Amniotic stem cell (primary cell): Measurements from ENCODE around the gene AKR1C1.
"Not testable (repeated sequence)": the region's sequence is repeated elsewhere in the genome, so short reads cannot be mapped to it uniquely, and the experiment has no call there.

ENCODE experiments used
- DNase-seq: peaks from one replicate; lab custom pipeline; 2025; lab: John Stamatoyannopoulos, UW

Gene AKR1C1

GRCh38 chr10:4962876-4963814, at the start of gene AKR1C1:
Gene AKR1C1 (plus strand): TSS chr10:4963415. CDS start chr10:4963445, 30 bp downstream.
- not testable (repeated sequence) for DNase-seq

DNA sequence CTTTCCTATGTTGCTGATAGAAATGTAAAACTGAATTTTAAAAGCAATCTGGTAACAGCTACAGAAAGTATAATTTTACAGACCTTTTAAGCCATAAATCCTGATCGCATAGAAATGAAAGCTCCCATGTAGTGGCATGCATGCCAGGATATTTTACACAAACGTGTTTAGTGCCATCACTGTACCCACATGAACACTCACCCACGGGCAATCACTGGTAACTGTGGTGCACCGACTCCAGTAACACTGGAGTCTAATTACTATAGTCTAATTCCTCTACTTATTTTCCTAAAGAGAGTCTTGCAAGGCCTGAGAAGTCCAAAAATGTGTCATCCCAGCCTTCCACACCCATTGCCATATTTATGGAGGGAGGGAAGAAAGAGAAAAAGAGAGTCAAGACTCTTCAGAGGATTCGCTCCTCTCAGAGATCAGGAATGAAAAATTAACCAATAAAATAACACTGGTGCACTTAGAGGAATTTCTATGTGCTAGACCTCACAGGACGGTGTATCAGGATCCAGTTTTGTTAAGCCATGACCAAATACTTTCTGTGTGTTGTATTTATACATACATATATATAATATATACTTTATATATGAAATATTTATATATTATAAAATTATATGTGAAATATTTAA, 48.9 kb upstream of the AKR1C1 start:
- no peak for DNase-seq

- no peak for DNase-seq
These were observed 47.0 kb upstream of the AKR1C1 start for GRCh38 chr10:4916086-4916716.

DNA sequence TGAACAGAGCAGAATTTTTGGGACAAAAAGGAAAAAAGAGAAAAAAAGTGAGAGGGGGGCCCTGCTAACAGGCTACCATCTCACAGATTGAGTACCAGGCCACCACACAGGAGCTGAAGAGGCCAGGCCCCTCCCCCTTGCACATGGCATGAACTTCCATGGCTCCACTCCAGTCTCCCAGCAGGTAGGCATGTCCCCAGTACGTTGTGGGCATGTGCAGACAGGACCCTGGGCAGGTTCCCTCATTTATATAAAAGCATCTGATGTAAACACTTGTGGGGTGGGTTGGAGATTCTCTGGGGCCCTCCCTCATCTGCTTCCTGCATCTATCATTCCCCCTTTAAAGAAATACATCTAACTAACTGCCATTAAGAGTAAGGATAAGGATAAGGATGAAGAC, 45.0 kb upstream of the AKR1C1 start:
- no peak for DNase-seq

DNA sequence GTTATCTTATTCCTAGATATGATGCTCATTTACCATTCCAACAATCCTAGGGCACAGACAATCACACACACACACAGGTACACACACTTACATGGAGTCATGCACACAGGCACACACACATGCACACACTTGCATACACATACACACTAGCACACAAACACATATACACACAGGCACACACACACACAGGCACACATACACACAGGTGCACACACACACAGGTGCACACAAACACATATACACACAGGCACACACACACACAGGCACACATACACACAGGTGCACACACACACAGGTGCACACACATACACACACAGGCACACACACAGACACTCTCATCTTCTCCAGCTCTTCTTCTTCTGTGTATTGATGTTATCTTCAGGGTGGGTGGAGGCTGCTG, 38.7 kb upstream of the AKR1C1 start:
- DNase-seq = not testable (repeated sequence)

DNA sequence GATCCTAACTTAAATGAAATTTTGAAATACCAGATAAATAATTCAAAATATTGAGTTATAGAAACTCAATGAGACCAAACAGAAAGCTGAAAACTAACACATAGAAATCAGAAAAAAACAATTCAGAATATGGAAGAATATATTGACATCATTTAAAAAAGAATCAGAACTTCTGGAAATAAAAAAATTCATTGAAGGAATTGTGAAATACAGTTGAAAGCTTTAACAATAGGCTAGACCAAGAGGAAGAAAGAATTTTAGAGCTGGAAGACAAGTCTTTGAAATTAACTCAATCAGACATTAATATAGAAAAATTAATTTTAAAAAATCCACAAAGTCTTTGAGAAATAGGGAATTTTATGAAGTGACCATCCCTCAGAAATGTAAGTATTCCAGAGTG, 36.8 kb upstream of the AKR1C1 start:
- no peak for DNase-seq

- DNase-seq = no peak
These were observed 31.6 kb upstream of the AKR1C1 start for GRCh38 chr10:4931587-4931986.

- no peak for DNase-seq
These were observed 28.7 kb upstream of the AKR1C1 start for GRCh38 chr10:4934391-4934987.

- DNase-seq = no peak
These were observed 25.9 kb upstream of the AKR1C1 start for GRCh38 chr10:4937346-4937745.

DNA sequence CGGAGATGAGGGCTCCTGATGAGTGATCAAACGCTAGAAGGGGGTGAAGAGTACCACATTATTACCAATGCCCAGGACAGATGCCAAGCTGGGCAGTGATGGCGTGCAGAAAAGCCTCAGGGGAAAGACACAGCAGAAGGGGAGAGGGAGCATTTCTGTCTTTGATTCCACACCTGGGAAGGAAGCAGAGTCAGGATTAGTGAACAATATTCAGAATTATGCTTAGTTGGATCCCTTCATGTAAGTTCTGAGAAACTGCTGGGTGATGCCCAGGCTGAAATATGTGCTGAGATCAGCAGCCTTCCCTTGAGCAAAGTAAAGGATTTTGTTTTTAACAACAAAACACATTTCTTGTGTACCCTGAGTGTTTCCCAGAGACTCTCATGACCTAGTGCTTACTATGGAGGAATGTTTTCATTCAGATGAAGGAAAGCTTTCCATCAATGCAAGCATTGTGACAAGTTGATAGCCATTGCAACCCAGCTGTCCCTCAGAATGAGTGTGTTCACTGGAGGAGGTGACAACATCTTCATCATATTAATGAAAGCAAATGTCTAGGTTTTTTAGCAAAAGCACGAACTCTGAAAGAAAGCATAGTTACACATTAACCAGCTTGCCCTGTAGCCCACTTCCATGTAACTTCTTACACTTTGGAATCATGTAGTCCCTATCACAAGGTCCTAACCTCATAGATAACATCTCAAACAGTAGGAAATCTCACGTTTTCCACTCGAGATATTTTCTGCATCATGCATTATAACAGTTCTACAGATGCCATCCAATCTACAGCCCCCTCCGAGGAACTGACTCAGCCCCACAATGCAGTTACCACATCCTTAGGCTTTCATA, 23.8 kb upstream of the AKR1C1 start:
- DNase-seq = no peak

- not testable (repeated sequence) for DNase-seq
These were observed 23.2 kb upstream of the AKR1C1 start for GRCh38 chr10:4940073-4940428.

GRCh38 chr10:4940909-4941308, 22.3 kb upstream of the AKR1C1 start:
- not testable (repeated sequence) for DNase-seq

- no peak for DNase-seq
These were observed 21.5 kb upstream of the AKR1C1 start for GRCh38 chr10:4941540-4942330.

DNA sequence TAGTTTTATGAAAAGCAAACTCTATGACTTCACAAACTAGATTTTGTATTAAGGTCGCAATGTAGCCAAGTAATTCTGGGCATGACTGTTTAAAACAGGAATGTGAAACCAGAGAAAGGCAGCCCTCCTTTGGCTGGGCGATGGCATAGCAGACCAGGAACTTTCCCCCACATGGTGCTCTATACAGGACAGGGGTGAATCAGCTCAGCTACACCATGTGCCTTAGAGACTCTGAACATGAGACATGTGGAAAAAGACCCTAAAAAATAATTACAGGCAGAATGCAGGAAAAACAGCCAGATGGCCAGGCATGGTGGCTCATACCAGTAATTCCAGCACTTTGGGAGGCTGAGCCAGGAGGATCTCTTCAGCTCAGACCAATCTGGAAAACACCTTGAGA, 20.3 kb upstream of the AKR1C1 start:
- DNase-seq = not testable (repeated sequence)

DNA sequence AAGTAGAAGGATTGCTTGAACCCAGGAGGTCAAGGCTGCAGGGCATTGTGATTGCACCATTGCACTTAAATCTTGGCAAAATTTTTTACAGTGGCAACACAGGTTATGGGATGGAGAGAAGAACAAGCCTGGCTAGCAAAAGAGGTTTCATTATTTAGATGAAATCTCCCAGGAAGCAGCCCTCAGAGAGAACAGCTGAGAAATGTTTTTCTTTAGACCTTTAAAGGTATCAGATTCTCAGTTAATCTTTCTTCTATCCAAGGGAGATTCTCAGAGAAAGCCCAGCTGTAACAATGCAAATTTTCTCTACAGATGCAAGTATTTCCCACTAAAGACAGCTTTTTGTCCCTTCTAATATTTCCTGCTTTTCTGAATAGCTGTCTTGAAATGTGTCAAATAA, 19.8 kb upstream of the AKR1C1 start:
- DNase-seq = not testable (repeated sequence)

GRCh38 chr10:4943821-4944220, 19.4 kb upstream of the AKR1C1 start:
- no peak for DNase-seq

GRCh38 chr10:4944841-4945240, 18.4 kb upstream of the AKR1C1 start:
- no peak for DNase-seq

DNA sequence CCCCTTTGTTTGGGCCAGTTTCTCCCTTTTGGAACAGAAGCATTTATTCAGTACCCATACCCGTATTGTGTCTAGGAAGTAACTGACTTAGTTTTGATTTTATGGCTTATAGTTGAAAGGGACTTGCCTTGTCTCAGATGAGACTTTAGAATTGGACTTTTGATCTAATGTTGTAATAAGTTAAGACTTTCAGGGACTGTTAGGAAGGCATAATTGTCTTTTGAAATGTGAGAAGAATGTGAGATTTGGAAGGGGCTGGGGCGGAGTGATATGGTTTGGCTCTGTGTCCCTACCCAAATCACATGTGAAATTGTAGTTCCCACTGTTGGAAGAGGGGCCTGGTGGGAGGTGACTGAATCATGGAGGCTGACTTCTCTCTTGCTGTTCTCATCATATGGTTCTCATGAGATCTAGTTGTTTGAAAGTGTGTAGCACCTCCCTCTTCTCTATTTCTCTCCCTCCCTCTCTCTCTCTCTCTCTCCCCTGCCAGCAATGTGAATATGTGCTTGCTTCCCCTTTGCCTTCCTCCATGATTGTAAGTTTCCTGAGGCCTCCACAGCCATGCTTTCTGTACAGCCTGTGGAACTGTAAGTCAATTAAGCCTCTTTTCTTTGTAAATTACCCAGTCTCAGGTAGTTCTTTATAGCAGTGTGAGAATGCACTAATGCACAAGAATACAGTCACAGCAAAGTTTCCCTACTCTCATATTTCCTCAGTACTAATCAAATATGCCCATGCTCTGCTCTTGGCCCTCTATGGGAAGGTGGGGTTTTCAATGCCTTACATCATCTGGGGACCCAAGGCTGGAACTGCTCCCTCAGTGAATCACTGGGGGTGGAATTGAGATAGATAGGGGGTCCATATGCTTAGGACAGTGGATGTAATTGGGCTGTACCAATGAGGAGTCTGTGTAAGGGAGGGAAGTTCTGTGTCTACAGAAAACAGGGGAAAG, 17.2 kb upstream of the AKR1C1 start:
- DNase-seq = no peak

- DNase-seq = no peak
These were observed 16.1 kb upstream of the AKR1C1 start for GRCh38 chr10:4947039-4947634.
